H9 (cell line): Measurements from ENCODE around the gene C17orf58. TPM values are rescaled to one million over a fixed set of nuclear protein-coding genes. Genes with fewer than 3 reads are reported as not detected.
"Not testable (repeated sequence)": the region's sequence is repeated elsewhere in the genome, so short reads cannot be mapped to it uniquely, and the experiment has no call there.

Experiments
- DNase-seq: peaks from one replicate; pipeline ENCODE4 v3.0.0-alpha.2; 2017
- H2AFZ ChIP-seq: one replicate; pipeline ENCODE4 v1.6.1; 2013; ENCODE audit warnings: mild to moderate bottlenecking, low read length, control low read depth, moderate library complexity
- H2AK5ac ChIP-seq: 2 replicates; pipeline ENCODE4 v1.6.1; 2013; ENCODE audit warnings: low read length, control low read depth, mixed read lengths; ENCODE audit not compliant: insufficient read length
- H2BK120ac ChIP-seq: one replicate; pipeline ENCODE4 v1.6.1; 2013; ENCODE audit warnings: low read depth, mild to moderate bottlenecking, low read length, control low read depth, inconsistent platforms; ENCODE audit not compliant: poor library complexity, severe bottlenecking
- H2BK12ac ChIP-seq: 2 replicates; pipeline ENCODE4 v1.6.1; 2013; ENCODE audit warnings: low read length, control low read depth, mixed read lengths, low read depth; ENCODE audit not compliant: insufficient read length
- H2BK15ac ChIP-seq: 2 replicates; pipeline ENCODE4 v1.6.1; 2013; ENCODE audit warnings: low read depth, low read length, control low read depth
- H2BK20ac ChIP-seq: one replicate; pipeline ENCODE4 v1.6.1; 2013; ENCODE audit warnings: low read depth, mild to moderate bottlenecking, low read length, control low read depth, inconsistent platforms; ENCODE audit not compliant: poor library complexity, severe bottlenecking
- H2BK5ac ChIP-seq: 2 replicates; pipeline ENCODE4 v1.6.1; 2013; ENCODE audit warnings: low read length, control low read depth, mixed read lengths; ENCODE audit not compliant: insufficient read length
- H3K14ac ChIP-seq: 2 replicates; pipeline ENCODE4 v1.6.1; 2013; ENCODE audit warnings: low read length, control low read depth; ENCODE audit not compliant: insufficient read depth
- H3K18ac ChIP-seq: 2 replicates; pipeline ENCODE4 v1.6.1; 2013; ENCODE audit warnings: low read depth, mild to moderate bottlenecking, mixed read lengths, low read length, control low read depth; ENCODE audit not compliant: insufficient read length
- H3K23ac ChIP-seq: 2 replicates; pipeline ENCODE4 v1.6.1; 2013; ENCODE audit warnings: low read length, control low read depth, mixed read lengths, low read depth; ENCODE audit not compliant: insufficient read length
- H3K23me2 ChIP-seq: 2 replicates; pipeline ENCODE4 v1.6.1; 2013; ENCODE audit warnings: low read depth, mild to moderate bottlenecking, mixed read lengths, low read length, control low read depth; ENCODE audit not compliant: insufficient read length, poor library complexity, severe bottlenecking
- H3K27ac ChIP-seq: 2 replicates; pipeline ENCODE4 v1.5.1; 2013; ENCODE audit warnings: low read length, control low read depth, mixed read lengths, low read depth; ENCODE audit not compliant: insufficient read length
- H3K27me3 ChIP-seq: 2 replicates; pipeline ENCODE4 v1.6.1; 2013; ENCODE audit warnings: low read length, control low read depth, inconsistent platforms; ENCODE audit not compliant: insufficient read depth
- H3K4ac ChIP-seq: 2 replicates; pipeline ENCODE4 v1.6.1; 2013; ENCODE audit warnings: low read depth, mild to moderate bottlenecking, control low read depth, inconsistent platforms, low read length, moderate library complexity
- H3K4me1 ChIP-seq: 2 replicates; pipeline ENCODE4 v1.6.1; 2013; ENCODE audit warnings: low read length, control low read depth, inconsistent platforms; ENCODE audit not compliant: insufficient read depth
- H3K4me2 ChIP-seq: 2 replicates; pipeline ENCODE4 v1.6.1; 2013; ENCODE audit warnings: low read length, control low read depth, mixed read lengths; ENCODE audit not compliant: insufficient read length, insufficient read depth
- H3K56ac ChIP-seq: 2 replicates; pipeline ENCODE4 v1.6.1; 2013; ENCODE audit warnings: low read depth, mild to moderate bottlenecking, mixed read lengths, low read length, control low read depth; ENCODE audit not compliant: insufficient read length
- H3K79me1 ChIP-seq: 2 replicates; pipeline ENCODE4 v1.6.1; 2013; ENCODE audit warnings: low read depth, mild to moderate bottlenecking, moderate library complexity, low read length, control low read depth, inconsistent platforms; ENCODE audit not compliant: insufficient read depth, poor library complexity, severe bottlenecking
- H3K79me2 ChIP-seq: 2 replicates; pipeline ENCODE4 v1.6.1; 2013; ENCODE audit warnings: low read length, control low read depth, inconsistent platforms; ENCODE audit not compliant: insufficient read depth
- H3K9ac ChIP-seq: 2 replicates; pipeline ENCODE4 v1.6.1; 2013; ENCODE audit warnings: low read length, control low read depth, mixed read lengths; ENCODE audit not compliant: insufficient read length; ENCODE audit errors: extremely low read depth
- H3K9me3 ChIP-seq: one replicate; pipeline ENCODE4 v1.6.1; 2013; ENCODE audit warnings: low read depth, low read length, inconsistent platforms; ENCODE audit not compliant: control insufficient read depth
- H3T11ph ChIP-seq: one replicate; pipeline ENCODE4 v1.6.1; 2013; ENCODE audit warnings: mild to moderate bottlenecking, low read length, control low read depth, inconsistent platforms
- H4K20me1 ChIP-seq: one replicate; pipeline ENCODE4 v1.6.1; 2013; ENCODE audit not compliant: control insufficient read depth, insufficient read length, insufficient read depth
- H4K5ac ChIP-seq: 2 replicates; pipeline ENCODE4 v1.6.1; 2013; ENCODE audit warnings: low read depth, mild to moderate bottlenecking, mixed read lengths, low read length, control low read depth; ENCODE audit not compliant: insufficient read length
- H4K8ac ChIP-seq: replicated peaks from 2 replicates; pipeline ENCODE4 v1.6.1; 2013; ENCODE audit warnings: low read length, control low read depth, mixed read lengths, low read depth; ENCODE audit not compliant: insufficient read length
- H4K91ac ChIP-seq: 2 replicates; pipeline ENCODE4 v1.6.1; 2013; ENCODE audit warnings: low read depth, mild to moderate bottlenecking, moderate library complexity, mixed read lengths, low read length, control low read depth; ENCODE audit not compliant: insufficient read length
- H3K27ac Mint-ChIP-seq, 3 experiments: 2 replicates in 2 of 3; 3 replicates in 1 of 3; pipeline ENCODE4 v1.8.0; 2020 to 2021; ENCODE audit warnings: mixed read lengths in 3 of 3, mild to moderate bottlenecking in 1 of 3, moderate library complexity in 1 of 3
- H3K27me3 Mint-ChIP-seq: 2 replicates; pipeline ENCODE4 v1.8.0; 2021; ENCODE audit warnings: low read depth, mild to moderate bottlenecking, moderate library complexity, mixed read lengths
- H3K36me3 Mint-ChIP-seq, 3 experiments: 2 replicates in 2 of 3; 3 replicates in 1 of 3; pipeline ENCODE4 v1.8.0; 2020 to 2021; ENCODE audit warnings: low read depth in 3 of 3, mixed read lengths in 3 of 3; ENCODE audit not compliant: insufficient read depth in 1 of 3
- H3K4me1 Mint-ChIP-seq, 2 experiments: 2 replicates each; pipeline ENCODE4 v1.8.0; 2020; ENCODE audit warnings: mixed read lengths in 2 of 2
- H3K4me3 Mint-ChIP-seq, 2 experiments: 2 replicates in 1 of 2; 3 replicates in 1 of 2; pipeline ENCODE4 v1.8.0; 2020 to 2021; ENCODE audit warnings: mild to moderate bottlenecking in 2 of 2, mixed read lengths in 2 of 2, moderate library complexity in 1 of 2
- H3K9me3 Mint-ChIP-seq, 2 experiments: 2 replicates in 1 of 2; 3 replicates in 1 of 2; pipeline ENCODE4 v1.8.0; 2020; ENCODE audit warnings: mild to moderate bottlenecking in 2 of 2, mixed read lengths in 2 of 2, moderate library complexity in 1 of 2
- WGBS: extraction: QIAGEN DNeasy Blood & Tissue Kit; methylation state at CpG from one replicate; pipeline ENCODE4 v1.1.7; 2013; ENCODE audit warnings: missing lambda C conversion rate, low lambda C conversion rate, mixed read lengths; ENCODE audit not compliant: insufficient read length; ENCODE audit errors: extremely low coverage; 5-methylcytosine and 5-hydroxymethylcytosine counted together
- total RNA-seq: library from RNA; stranded (reverse); gene quantifications from 2 replicates; pipeline ENCODE4 v1.2.1, GENCODE V29; 2021
- TF ChIP-seq, protein P1 (sequence below): fragments of 200-600 bp; sonication (generic); conservative IDR thresholded peaks from 3 replicates; pipeline ENCODE4 v1.8.0; 2021; ENCODE audit warnings: antibody characterized with exemption, mild to moderate bottlenecking

The C17orf58 gene
- total RNA-seq, 1 experiment from 2014 or later = 12.3 TPM

DNA sequence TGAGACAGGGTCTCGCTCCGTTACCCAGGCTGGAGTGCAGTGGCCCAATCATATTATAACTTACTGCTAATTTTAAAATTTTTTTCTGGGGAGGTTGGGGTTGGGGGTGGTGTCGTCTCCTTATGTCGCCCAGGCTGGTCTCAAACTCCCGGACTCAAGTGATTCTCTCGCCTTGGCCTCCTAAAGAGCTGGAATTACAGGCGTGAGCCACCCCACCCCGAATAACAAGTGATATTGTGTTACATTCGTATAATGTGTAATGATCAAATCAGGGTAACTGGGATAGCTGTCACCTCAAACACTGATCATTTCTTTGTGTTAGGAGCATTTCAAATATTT is 23.0 kb upstream of the C17orf58 start:
- Mint-ChIP-seq H3K27me3 (peaks cover 3% of the 10 kb centered on the region; the same call in 1 of the 2 replicates), H3K9me3 (peaks cover 0 to 2% of the 10 kb centered on the region in 2 experiments; a peak in 1 of 5 replicates), H3K4me3 (peak overlapping the region; percentile 39 to 84; a peak in 4 of 5 replicates), H3K36me3 (no peaks in the 10 kb centered on the region; a peak in 1 of 7 replicates), H3K27ac (no peak overlapping the region), H3K4me1 (peaks cover 9 to 18% of the 10 kb centered on the region in 2 experiments)
- H3K27me3 ChIP-seq = no peaks in the 10 kb centered on the region
- H3K9me3 ChIP-seq = no peaks in the 10 kb centered on the region
- H2BK120ac ChIP-seq = no peak overlapping the region
- no peaks in the 10 kb centered on the region for H4K20me1 ChIP-seq
- TF ChIP-seq, protein P1, sequence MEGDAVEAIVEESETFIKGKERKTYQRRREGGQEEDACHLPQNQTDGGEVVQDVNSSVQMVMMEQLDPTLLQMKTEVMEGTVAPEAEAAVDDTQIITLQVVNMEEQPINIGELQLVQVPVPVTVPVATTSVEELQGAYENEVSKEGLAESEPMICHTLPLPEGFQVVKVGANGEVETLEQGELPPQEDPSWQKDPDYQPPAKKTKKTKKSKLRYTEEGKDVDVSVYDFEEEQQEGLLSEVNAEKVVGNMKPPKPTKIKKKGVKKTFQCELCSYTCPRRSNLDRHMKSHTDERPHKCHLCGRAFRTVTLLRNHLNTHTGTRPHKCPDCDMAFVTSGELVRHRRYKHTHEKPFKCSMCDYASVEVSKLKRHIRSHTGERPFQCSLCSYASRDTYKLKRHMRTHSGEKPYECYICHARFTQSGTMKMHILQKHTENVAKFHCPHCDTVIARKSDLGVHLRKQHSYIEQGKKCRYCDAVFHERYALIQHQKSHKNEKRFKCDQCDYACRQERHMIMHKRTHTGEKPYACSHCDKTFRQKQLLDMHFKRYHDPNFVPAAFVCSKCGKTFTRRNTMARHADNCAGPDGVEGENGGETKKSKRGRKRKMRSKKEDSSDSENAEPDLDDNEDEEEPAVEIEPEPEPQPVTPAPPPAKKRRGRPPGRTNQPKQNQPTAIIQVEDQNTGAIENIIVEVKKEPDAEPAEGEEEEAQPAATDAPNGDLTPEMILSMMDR = no peak
- no peak overlapping the region for H2BK15ac ChIP-seq
- no peak overlapping the region for H2BK12ac ChIP-seq
- H3K4me2 ChIP-seq = peak overlapping the region; percentile 88
- no peak overlapping the region for H3K9ac ChIP-seq
- H3K23me2 ChIP-seq = peaks cover 6% of the 10 kb centered on the region
- DNase-seq = no peak
- H3K14ac ChIP-seq = no peak overlapping the region
- H2AK5ac ChIP-seq = no peak overlapping the region
- H3K79me1 ChIP-seq = no peaks in the 10 kb centered on the region
- no peak overlapping the region for H3K27ac ChIP-seq
- no peak overlapping the region for H3K23ac ChIP-seq
- no peak overlapping the region for H2AFZ ChIP-seq
- H3K18ac ChIP-seq = no peak overlapping the region
- no peak overlapping the region for H4K8ac ChIP-seq
- H3K56ac ChIP-seq = no peak overlapping the region
- H3K79me2 ChIP-seq = 0 out of 2 replicates have a peak, but pooled peaks cover 2% of the 10 kb centered on the region
- H2BK20ac ChIP-seq = no peak overlapping the region
- no CpG with 5 or more reads among the region's 9 CpGs for WGBS
- H3K4me1 ChIP-seq = no peaks in the 10 kb centered on the region
- H4K91ac ChIP-seq = no peak overlapping the region
- H4K5ac ChIP-seq = no peak overlapping the region
- H2BK5ac ChIP-seq = no peak overlapping the region
- no peak overlapping the region for H3T11ph ChIP-seq
- no peak overlapping the region for H3K4ac ChIP-seq

DNA sequence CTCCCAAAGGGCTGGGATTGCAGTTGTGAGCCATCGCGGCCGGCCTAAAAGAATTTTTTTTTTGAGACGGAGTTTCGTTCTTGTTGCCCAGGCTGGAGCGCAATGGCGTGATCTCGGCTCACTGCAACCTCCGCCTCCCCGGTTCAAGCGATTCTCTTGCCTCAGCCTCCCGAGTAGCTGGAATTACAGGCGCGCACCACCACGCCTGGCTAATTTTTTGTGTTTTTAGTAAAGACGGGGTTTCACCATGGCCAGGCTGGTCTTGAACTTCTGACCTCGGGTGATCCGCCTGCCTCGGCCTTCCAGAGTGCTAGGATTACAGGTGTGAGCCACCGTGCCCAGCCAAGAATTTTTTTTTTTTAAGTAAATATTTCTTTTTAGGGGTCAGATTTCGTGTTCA is 22.2 kb upstream of the C17orf58 start:
- not testable (repeated sequence) for H3K36me3 Mint-ChIP-seq, H2AFZ ChIP-seq, H3K9me3 Mint-ChIP-seq

More for the DNA sequence above, 22.2 kb upstream of the C17orf58 start:
- not testable (repeated sequence) for H4K91ac ChIP-seq, H3K9ac ChIP-seq, H2BK15ac ChIP-seq, H4K20me1 ChIP-seq, H3K27me3 Mint-ChIP-seq, H3K4ac ChIP-seq, H3K23ac ChIP-seq, H2BK120ac ChIP-seq, H3K9me3 ChIP-seq, H3K27me3 ChIP-seq, H3K4me3 Mint-ChIP-seq, H4K5ac ChIP-seq, H2BK20ac ChIP-seq, H3K27ac ChIP-seq, H3K79me1 ChIP-seq, H2BK12ac ChIP-seq, H4K8ac ChIP-seq, H3K4me2 ChIP-seq, H2AK5ac ChIP-seq, H3K23me2 ChIP-seq, H3K56ac ChIP-seq, H3K79me2 ChIP-seq, H2BK5ac ChIP-seq, DNase-seq, H3K18ac ChIP-seq, H3K14ac ChIP-seq, H3K27ac Mint-ChIP-seq, H3K4me1 ChIP-seq, H3T11ph ChIP-seq
- no CpG with 5 or more reads among the region's 21 CpGs for WGBS
- peaks cover 9 to 18% of the 10 kb centered on the region in 2 experiments for H3K4me1 Mint-ChIP-seq
